ENCODE measurements around the gene SORBS1. TPM values are rescaled to one million over a fixed set of nuclear protein-coding genes. Genes with fewer than 3 reads are reported as not detected.

The SORBS1 gene
- total RNA-seq, 4 donors from 2014 or later, result 35.1 to 53.1 (median 43.3) TPM

- no peak overlapping the region for H3K4me3 ChIP-seq (ENCODE audit: low read depth, poor library complexity, severe bottlenecking)
- intact Hi-C loops (cut with DNase I; ENCODE audit: low total_unique reads), result no loop called here
- WGBS, 2 donors, result 74 to 75% methylated on average over 3 of the region's 3 CpGs
- TF ChIP-seq CTCF (IDR thresholded peaks at IDR 0.05), result no peak
- TF ChIP-seq POLR2A (IDR thresholded peaks at IDR 0.05), result no peak
- DNase-seq (ENCODE audit: low spot score in 2 of 2), result no peak
Observed at GRCh38 chr10:95392217-95392584, 169.0 kb downstream of the SORBS1 start.

GRCh38 chr10:95391581-95392216, 169.5 kb downstream of the SORBS1 start:
- intact Hi-C loops (cut with DNase I; ENCODE audit: low total_unique reads), result no loop called here
- TF ChIP-seq CTCF (IDR thresholded peaks at IDR 0.05), result no peak
- TF ChIP-seq POLR2A (IDR thresholded peaks at IDR 0.05), result no peak
- WGBS, 2 donors, result 48 to 56% methylated on average over 4 of the region's 4 CpGs
- DNase-seq (ENCODE audit: low spot score in 2 of 2), result no peak
- H3K4me3 ChIP-seq (ENCODE audit: low read depth, poor library complexity, severe bottlenecking), result no peak overlapping the region

GRCh38 chr10:95391164-95391563, 170.0 kb downstream of the SORBS1 start:
- no peak for DNase-seq (ENCODE audit: low spot score in 2 of 2)
- TF ChIP-seq CTCF (IDR thresholded peaks at IDR 0.05) (no peak), POLR2A (IDR thresholded peaks at IDR 0.05) (no peak)
- 59 to 75% methylated on average over 1 of the region's 1 CpG for WGBS, 2 donors
- intact Hi-C loops (cut with DNase I; ENCODE audit: low total_unique reads), result no loop called here
- H3K4me3 ChIP-seq (ENCODE audit: low read depth, poor library complexity, severe bottlenecking), result no peak overlapping the region

GRCh38 chr10:95389982-95390381, 171.2 kb downstream of the SORBS1 start:
- no peak overlapping the region for H3K4me3 ChIP-seq (ENCODE audit: low read depth, poor library complexity, severe bottlenecking)
- TF ChIP-seq CTCF (IDR thresholded peaks at IDR 0.05), result no peak
- TF ChIP-seq POLR2A (IDR thresholded peaks at IDR 0.05), result no peak
- WGBS, 2 donors, result 93 to 99% methylated on average over 4 of the region's 4 CpGs
- no peak for DNase-seq (ENCODE audit: low spot score in 2 of 2)
- intact Hi-C loops (cut with DNase I; ENCODE audit: low total_unique reads), result no loop called here

- WGBS, 2 donors, result 57 to 68% methylated on average over 2 of the region's 2 CpGs
- DNase-seq (ENCODE audit: low spot score in 2 of 2), result no peak
- TF ChIP-seq CTCF (IDR thresholded peaks at IDR 0.05), result no peak
- no peak for TF ChIP-seq POLR2A (IDR thresholded peaks at IDR 0.05)
- intact Hi-C loops (cut with DNase I; ENCODE audit: low total_unique reads), result no loop called here
- no peak overlapping the region for H3K4me3 ChIP-seq (ENCODE audit: low read depth, poor library complexity, severe bottlenecking)
Observed at GRCh38 chr10:95389176-95389575, 172.0 kb downstream of the SORBS1 start.

GRCh38 chr10:95388539-95388938, 172.6 kb downstream of the SORBS1 start:
- intact Hi-C loops (cut with DNase I; ENCODE audit: low total_unique reads), result no loop called here
- peak in 1 of 2 donors; percentile 52 for DNase-seq (ENCODE audit: low spot score in 2 of 2)
- WGBS, 2 donors, result 22 to 31% methylated on average over 1 of the region's 1 CpG
- TF ChIP-seq POLR2A (IDR thresholded peaks at IDR 0.05) (no peak), CTCF (IDR thresholded peaks at IDR 0.05) (no peak)
- H3K4me3 ChIP-seq (ENCODE audit: low read depth, poor library complexity, severe bottlenecking), result no peak overlapping the region
